HG02885 (cell line): ENCODE results near the gene LYPD4.

Source experiments
- ATAC-seq: cut with Tn5 transposase; IDR thresholded peaks from one replicate; pipeline ENCODE4 v1.9.1; 2021; ENCODE audit warnings: mild to moderate bottlenecking; ENCODE audit not compliant: unreplicated experiment, poor library complexity

The LYPD4 gene, protein sequence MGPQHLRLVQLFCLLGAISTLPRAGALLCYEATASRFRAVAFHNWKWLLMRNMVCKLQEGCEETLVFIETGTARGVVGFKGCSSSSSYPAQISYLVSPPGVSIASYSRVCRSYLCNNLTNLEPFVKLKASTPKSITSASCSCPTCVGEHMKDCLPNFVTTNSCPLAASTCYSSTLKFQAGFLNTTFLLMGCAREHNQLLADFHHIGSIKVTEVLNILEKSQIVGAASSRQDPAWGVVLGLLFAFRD

DNA sequence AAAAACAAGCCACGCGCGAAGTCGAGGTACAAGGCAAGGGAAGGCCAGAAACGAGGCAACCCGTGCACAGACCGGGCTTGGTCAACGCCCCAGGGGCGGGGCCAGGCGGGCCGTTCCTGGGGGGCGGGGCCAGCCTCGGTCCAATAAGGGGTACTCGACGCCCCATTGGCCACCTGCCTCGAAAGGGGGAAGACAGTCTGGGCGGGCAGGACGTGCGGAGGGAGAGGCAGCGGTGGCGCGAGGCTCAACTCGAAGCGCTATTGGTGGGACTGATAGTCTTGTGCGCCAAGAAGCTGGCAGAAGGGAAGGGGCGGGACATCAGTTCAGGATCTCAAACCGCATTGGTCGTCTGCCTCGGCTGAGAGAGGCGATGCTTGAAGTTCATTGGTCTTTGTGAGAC, at the start of gene LYPD4:
Gene LYPD4, minus strand, starts transcription at position 83 of the 400 bp plus-strand sequence. CDS start 5,398 bp downstream, outside the sequence.
- ATAC-seq = no peak

GRCh38 chr19:41893899-41894298, 49.4 kb upstream of the LYPD4 start:
- ATAC-seq = no peak

DNA sequence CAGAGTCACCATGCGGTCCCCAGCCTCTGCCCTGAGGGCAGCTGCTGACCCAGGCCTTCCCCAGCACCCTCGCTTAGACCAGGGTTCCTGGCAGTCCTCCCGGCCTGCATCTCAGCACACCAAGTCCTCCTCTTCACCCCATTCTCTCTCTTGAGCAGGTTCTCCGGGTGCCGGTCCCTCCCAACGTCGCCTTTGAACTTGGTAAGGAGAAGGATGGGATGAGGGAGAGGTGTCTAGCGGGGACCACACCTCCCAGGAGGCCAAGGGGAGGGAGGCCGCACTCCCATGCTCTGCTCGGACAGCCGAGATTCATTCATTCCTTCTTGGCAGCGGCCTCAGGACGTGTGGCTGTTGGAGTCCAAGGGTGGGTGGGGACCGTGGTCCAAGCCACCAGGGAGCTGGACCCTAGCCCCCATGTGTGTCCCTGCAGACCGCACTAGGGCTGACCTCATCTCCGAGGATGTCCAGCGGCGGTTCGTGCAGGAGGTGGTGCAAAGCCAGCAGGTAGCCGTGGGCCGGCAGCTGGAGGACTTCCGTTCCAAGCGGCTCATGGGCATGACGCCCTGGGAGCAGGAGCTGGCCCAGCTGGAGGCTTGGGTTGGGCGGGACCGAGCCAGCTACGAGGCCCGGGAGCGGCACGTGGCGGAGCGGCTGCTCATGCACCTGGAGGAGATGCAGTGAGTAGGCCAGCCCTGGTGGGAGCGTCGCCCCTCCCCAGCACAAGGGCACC, 47.9 kb upstream of the LYPD4 start:
- ATAC-seq = no peak

- ATAC-seq = no peak
Measured at GRCh38 chr19:41890936-41891335, 46.5 kb upstream of the LYPD4 start.

DNA sequence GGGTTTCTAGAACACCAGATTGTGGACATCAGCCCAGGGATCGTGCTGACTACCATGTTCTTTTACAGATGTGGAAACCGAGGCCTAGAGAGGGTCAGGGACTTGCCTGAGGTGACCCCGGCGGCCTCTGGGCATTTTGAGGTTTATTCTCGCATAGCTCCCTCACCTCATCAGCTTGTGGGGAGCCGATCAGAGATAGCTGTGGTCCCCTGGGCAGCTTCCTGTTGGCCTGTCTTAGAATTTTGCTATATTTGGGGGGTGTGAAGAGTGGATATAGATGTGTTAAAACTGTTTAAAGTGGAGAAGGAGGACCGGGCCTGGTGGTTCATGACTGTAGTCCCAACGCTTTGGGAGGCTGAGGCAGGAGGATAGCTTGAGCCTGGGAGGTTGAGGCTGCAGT, 45.4 kb upstream of the LYPD4 start:
- ATAC-seq = no peak

DNA sequence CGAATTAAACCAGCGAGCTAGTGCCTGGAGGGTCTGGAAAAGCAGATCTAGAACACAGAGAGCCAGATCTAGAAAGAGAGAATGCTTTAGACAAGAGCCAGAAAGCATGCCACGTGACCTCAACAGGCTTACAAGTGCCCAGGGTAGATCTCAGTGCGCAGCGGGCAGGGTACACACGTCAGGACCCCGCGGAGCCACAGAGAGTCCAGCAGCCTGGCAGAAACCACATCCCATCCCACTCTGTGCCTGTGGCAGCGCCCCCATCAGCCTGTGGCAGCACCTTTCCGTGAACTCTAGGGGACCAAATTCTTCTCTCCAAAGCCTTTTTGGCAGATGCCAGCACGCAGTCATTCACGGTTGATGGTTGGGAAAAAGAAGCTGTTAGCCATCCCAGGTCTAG, 44.4 kb upstream of the LYPD4 start:
- ATAC-seq = no peak

GRCh38 chr19:41887711-41888382, 43.4 kb upstream of the LYPD4 start:
- no peak for ATAC-seq

GRCh38 chr19:41886761-41887710, 42.6 kb upstream of the LYPD4 start:
- ATAC-seq = no peak

DNA sequence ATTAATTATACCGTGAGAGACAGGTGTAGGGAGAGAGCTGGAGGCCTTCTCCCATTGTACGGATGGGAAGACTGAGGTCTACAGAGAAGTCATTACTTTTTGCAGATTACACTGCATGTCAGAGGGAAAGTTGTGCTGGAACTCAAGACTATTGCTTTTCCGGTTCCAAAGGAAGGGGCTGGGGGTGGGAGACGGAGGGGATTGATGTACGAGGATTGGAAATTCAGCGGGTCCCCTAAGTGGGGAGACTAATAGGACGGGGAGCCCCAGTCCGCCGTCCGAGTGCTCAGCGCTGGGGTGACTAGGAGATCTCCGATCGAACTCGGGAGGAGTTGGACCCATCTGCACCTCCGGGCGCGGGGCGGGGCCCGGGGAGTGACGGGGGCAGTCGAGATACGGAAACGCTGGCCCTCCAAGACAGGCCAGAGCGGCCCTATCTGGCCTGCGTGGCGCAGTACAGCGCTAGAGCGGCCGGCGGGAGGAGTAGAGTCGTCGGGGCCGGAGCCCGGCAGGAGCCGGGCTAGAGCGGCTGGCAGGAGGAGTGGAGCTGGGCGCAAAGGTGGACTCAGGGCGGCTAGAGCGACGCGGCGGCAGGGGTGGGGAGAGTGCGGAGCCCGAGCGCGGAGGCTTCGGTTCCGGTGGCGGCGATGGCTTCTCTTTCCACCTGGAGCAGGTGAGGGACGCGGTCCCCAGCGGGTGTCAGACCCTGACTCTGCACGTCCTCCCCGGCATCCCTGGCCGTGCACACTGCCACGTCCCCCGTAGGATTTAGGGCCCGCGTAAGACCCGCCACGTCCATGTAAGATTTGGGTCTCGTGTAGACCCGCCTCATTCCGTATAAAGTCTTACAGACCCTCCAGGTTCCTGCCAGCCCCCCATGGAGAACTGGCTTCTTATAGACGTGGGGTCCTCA, 39.6 kb upstream of the LYPD4 start:
- peak; percentile 86 for ATAC-seq

DNA sequence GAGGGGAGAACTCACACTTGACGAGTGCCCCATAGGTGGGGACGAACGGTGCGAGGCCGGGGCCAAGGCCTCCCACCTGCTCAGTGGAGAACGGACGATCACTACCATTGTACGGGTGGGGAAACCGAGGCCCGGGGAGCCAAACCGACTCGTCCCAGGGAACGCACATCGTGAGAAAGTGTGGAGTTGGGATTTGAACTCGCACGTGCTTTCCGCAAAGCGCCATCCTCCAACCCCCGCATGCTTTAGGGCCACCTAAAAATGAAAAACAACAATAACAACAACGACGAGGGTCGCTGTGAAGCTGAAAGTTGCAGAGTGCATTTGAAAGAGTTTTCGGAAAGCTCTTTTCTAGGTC, 39.0 kb upstream of the LYPD4 start:
- ATAC-seq = no peak

GRCh38 chr19:41882568-41883462, 38.3 kb upstream of the LYPD4 start, which contains the start of gene ARHGEF1:
TSS of gene ARHGEF1 (plus strand) at chr19:41883184. CDS start at chr19:41888083, 4,899 bp downstream.
- no peak for ATAC-seq

GRCh38 chr19:41880329-41880708, 35.8 kb upstream of the LYPD4 start:
- ATAC-seq = no peak

DNA sequence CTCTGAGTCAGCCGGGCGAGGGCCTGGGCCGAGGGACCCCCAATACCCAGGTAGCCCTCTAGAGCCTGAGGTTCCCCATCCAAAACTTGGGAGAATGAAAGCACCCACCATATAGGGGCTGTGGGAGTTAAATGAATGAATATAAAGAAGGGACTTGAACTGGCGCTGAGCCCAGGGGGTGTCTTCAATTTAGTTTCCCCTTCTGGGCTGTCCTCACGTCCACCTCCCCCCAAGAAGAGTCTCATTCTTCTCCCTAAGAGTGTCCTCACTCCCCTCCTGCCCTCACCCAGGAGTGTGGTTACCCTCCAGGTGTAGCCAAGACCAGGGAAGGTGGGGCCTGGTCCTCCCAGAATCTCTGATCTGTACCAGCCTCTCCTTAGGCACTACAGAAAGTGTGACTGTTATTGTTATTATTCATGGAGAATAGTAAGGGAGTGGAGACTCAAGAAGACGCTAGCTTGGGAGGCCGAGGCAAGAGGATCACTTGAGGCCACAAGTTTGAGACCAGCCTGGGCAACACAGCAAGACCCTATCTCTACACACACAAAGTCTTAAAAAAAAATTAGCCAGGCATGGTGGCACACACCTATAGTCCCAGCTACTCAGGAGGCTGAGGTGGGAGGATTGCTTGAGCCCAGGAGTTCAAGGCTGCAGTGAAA, 35.3 kb upstream of the LYPD4 start:
- no peak for ATAC-seq

- ATAC-seq = no peak
Measured at GRCh38 chr19:41879080-41879479, 34.6 kb upstream of the LYPD4 start.

DNA sequence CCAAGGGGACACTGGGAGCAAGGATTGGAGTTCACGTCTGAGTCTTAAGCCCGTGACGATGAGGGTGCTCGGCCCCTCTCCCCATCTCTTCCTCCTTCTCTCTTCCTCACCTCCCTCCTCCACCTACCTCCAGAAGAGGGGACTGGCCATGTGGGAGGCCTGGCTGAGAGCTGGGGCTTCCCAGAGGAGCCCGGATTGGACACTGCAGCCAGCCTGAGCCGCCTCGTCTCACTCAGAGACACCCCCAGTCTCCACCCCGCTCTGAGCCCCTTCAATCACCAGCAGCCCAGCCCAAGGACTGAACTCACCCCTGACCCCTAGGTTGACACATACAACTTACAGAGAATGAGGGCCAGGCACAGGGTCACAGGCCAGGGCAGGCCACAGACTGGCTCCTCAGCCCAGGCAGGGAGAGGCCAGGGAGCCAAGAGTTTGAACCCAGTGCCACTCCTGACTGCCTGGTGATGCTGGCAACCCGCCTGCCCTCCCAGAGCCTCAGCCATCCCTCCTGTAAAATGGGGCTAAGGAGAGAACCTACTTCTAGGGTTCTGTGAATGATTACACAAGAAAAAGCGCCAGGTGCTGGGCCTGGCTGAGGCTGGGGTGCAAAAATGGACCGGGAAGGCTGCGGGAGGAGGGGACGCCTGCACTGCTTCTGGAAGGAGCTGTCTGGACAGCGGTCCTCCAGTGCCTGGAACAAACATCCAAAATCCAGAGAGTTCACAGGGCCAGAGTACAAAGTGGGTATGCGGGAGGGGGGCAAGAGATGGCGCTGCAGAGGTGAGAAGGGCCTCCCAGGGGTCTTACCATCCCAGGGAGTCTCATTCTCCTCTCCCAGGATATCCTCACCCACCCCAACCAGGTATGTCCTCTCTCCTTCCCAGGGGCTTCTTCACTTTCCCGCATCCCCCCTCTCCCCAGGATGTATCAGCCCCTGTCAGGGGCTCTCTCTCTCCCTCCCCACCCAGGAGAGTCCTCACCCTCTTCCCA, 33.7 kb upstream of the LYPD4 start:
- ATAC-seq = no peak
